DOHH2 (cell line): ENCODE data around the gene MGME1.

Experiments
- H3F3A ChIP-seq: fragments of 200-600 bp; sonication (generic), shearing (Covaris generic); 2 replicates; pipeline ENCODE4 v1.6.0; 2016; ENCODE audit warnings: antibody characterized with exemption, mild to moderate bottlenecking; ENCODE audit not compliant: control insufficient read depth, insufficient read depth
- H3K27ac ChIP-seq: fragments of 200-600 bp; sonication (generic); 2 replicates; pipeline ENCODE4 v1.5.1; 2014; ENCODE audit warnings: low read depth, mild to moderate bottlenecking, low read length, moderate library complexity
- H3K27me3 ChIP-seq: fragments of 200-600 bp; sonication (generic); 2 replicates; pipeline ENCODE4 v1.6.1; 2014; ENCODE audit warnings: mild to moderate bottlenecking, low read length, mixed read lengths; ENCODE audit not compliant: control insufficient read depth
- H3K36me3 ChIP-seq: fragments of 200-600 bp; sonication (generic); 2 replicates; pipeline ENCODE4 v1.6.1; 2014; ENCODE audit warnings: mild to moderate bottlenecking, low read length, moderate library complexity, mixed read lengths; ENCODE audit not compliant: control insufficient read depth
- H3K4me1 ChIP-seq: fragments of 200-600 bp; sonication (generic); 2 replicates; pipeline ENCODE4 v1.6.1; 2014; ENCODE audit warnings: mild to moderate bottlenecking, low read length, mixed read lengths; ENCODE audit not compliant: control insufficient read depth
- H3K4me2 ChIP-seq: fragments of 200-600 bp; sonication (generic); 2 replicates; pipeline ENCODE4 v1.6.0; 2014; ENCODE audit warnings: mild to moderate bottlenecking, low read length, moderate library complexity
- H3K4me3 ChIP-seq: fragments of 200-600 bp; sonication (generic); 2 replicates; pipeline ENCODE4 v1.5.1; 2014; ENCODE audit warnings: mild to moderate bottlenecking, low read length, mixed read lengths
- H3K79me2 ChIP-seq: fragments of 200-600 bp; sonication (generic); 2 replicates; pipeline ENCODE4 v1.6.1; 2014; ENCODE audit warnings: mild to moderate bottlenecking, low read length, mixed read lengths; ENCODE audit not compliant: control insufficient read depth
- H3K9me2 ChIP-seq: fragments of 200-600 bp; sonication (generic); replicated peaks from 2 replicates; pipeline ENCODE4 v1.6.1; 2014; ENCODE audit warnings: mild to moderate bottlenecking, low read length, mixed read lengths; ENCODE audit not compliant: control insufficient read depth
- H3K9me3 ChIP-seq: fragments of 200-600 bp; sonication (generic); 2 replicates; pipeline ENCODE4 v1.6.1; 2014; ENCODE audit warnings: antibody characterized with exemption, low read length, mixed read lengths; ENCODE audit not compliant: control insufficient read depth, insufficient read depth
- H4K20me1 ChIP-seq: fragments of 200-600 bp; sonication (generic); 2 replicates; pipeline ENCODE4 v1.6.0; 2014; ENCODE audit warnings: low read depth, mild to moderate bottlenecking, antibody characterized with exemption, low read length, moderate library complexity; ENCODE audit not compliant: control insufficient read depth, insufficient read depth
- CTCF ChIP-seq: fragments of 200-600 bp; sonication (generic); IDR thresholded peaks from one replicate; pipeline ENCODE4 v1.5.1; 2014; ENCODE audit warnings: antibody characterized with exemption, mild to moderate bottlenecking, low read depth, low read length; ENCODE audit not compliant: poor library complexity, severe bottlenecking
- EZH2phosphoT487 ChIP-seq: fragments of 200-600 bp; sonication (generic); IDR thresholded peaks from 2 replicates; pipeline ENCODE4 v1.6.1; 2017; ENCODE audit warnings: borderline replicate concordance, mild to moderate bottlenecking, antibody characterized with exemption, low read length, moderate library complexity, mixed read lengths

MGME1 gene

GRCh38 chr20:17936286-17936760 is 32.5 kb upstream of the MGME1 start:
- Histone ChIP-seq H3K9me2 (no peaks in the 10 kb centered on the region), H3K4me2 (no peak overlapping the region), H3K4me3 (no peak overlapping the region), H3K36me3 (peaks cover 11% of the 10 kb centered on the region), H4K20me1 (no peaks in the 10 kb centered on the region), H3K27me3 (no peaks in the 10 kb centered on the region), H3K4me1 (peaks cover 33% of the 10 kb centered on the region), H3K79me2 (no peaks in the 10 kb centered on the region), H3F3A (peaks cover 31% of the 10 kb centered on the region), H3K27ac (no peak overlapping the region), H3K9me3 (no peaks in the 10 kb centered on the region)
- TF ChIP-seq CTCF = no peak
- no peak for TF ChIP-seq EZH2phosphoT487

GRCh38 chr20:17936761-17937732 is 31.8 kb upstream of the MGME1 start:
- H3K4me1 ChIP-seq = peaks cover 40% of the 10 kb centered on the region
- H3F3A ChIP-seq = peaks cover 39% of the 10 kb centered on the region
- no peaks in the 10 kb centered on the region for H3K9me2 ChIP-seq
- peaks cover 18% of the 10 kb centered on the region for H3K36me3 ChIP-seq
- no peaks in the 10 kb centered on the region for H3K79me2 ChIP-seq
- H3K4me2 ChIP-seq = no peak overlapping the region
- TF ChIP-seq EZH2phosphoT487 (no peak), CTCF (no peak)
- H4K20me1 ChIP-seq = no peaks in the 10 kb centered on the region
- H3K27ac ChIP-seq = no peak overlapping the region
- H3K4me3 ChIP-seq = no peak overlapping the region
- no peaks in the 10 kb centered on the region for H3K27me3 ChIP-seq
- H3K9me3 ChIP-seq = no peaks in the 10 kb centered on the region

GRCh38 chr20:17938871-17939619 is 29.8 kb upstream of the MGME1 start:
- Histone ChIP-seq H3K79me2 (peaks cover 14% of the 10 kb centered on the region), H3K4me1 (peaks cover 60% of the 10 kb centered on the region), H3K9me3 (no peaks in the 10 kb centered on the region), H3K36me3 (peaks cover 38% of the 10 kb centered on the region), H3K9me2 (no peaks in the 10 kb centered on the region), H3K4me2 (peak overlapping the region; percentile 25), H3F3A (peaks cover 59% of the 10 kb centered on the region), H3K4me3 (0 out of 2 replicates have a peak overlapping the region, but pooled peaks have one; percentile 0), H3K27me3 (no peaks in the 10 kb centered on the region), H3K27ac (peak overlapping the region; percentile 50), H4K20me1 (peaks cover 10% of the 10 kb centered on the region; the same call in 1 of the 2 replicates)
- TF ChIP-seq CTCF (peak; percentile 94), EZH2phosphoT487 (no peak)
